Panc1 (cell line): ENCODE measurements around the gene TLDC2. TPM values are rescaled to one million over a fixed set of nuclear protein-coding genes. Genes with fewer than 3 reads are reported as not detected.
A peak's percentile ranks its signal among the peaks of the same experiment; 100 is the strongest.

Experiments
- ATAC-seq: fragments of 200-7000 bp; cut with Tn5 transposase; 2 replicates; pipeline ENCODE4 v1.9.1; 2020; ENCODE audit warnings: mild to moderate bottlenecking, moderate library complexity
- BruUV-seq: library from RNA; stranded (reverse); fragments of 400-500 nt; replicated peaks from 2 replicates; lab custom pipeline; 2021; lab: Mats Ljungman, UMichigan
- CTCF ChIA-PET: fragments of 300-600 bp; sonication (Branson Sonifier 250); formaldehyde crosslinking; loops from one replicate; lab custom pipeline; 2022; ENCODE audit warnings: antibody characterized with exemption; lab: Charles Lee
- POLR2A ChIA-PET: fragments of 300-600 bp; sonication (Branson Sonifier 250); formaldehyde crosslinking; loops from one replicate; lab custom pipeline; 2022; ENCODE audit warnings: antibody characterized with exemption; lab: Charles Lee
- DNase-seq: peaks from one replicate; pipeline ENCODE4 v3.0.0-alpha.2; 2010; ENCODE audit warnings: low read depth, low spot score
- H3K27ac ChIP-seq: 2 replicates; pipeline ENCODE4 v1.5.1; 2011; ENCODE audit warnings: mild to moderate bottlenecking, low read length, inconsistent platforms
- H3K27me3 ChIP-seq: fragments of 200-500 bp; sonication (Bioruptor generic); 2 replicates; pipeline ENCODE4 v1.6.0; 2014; ENCODE audit warnings: low read length, inconsistent platforms; ENCODE audit not compliant: control insufficient read depth, insufficient read depth
- H3K36me3 ChIP-seq: fragments of 200-500 bp; sonication (Bioruptor generic); 2 replicates; pipeline ENCODE4 v1.5.1; 2014; ENCODE audit warnings: inconsistent platforms, mild to moderate bottlenecking, low read length, moderate library complexity; ENCODE audit not compliant: control insufficient read depth, insufficient read depth
- H3K4me1 ChIP-seq: 2 replicates; pipeline ENCODE4 v1.5.1; 2011; ENCODE audit warnings: inconsistent platforms, mild to moderate bottlenecking, low read length, moderate library complexity; ENCODE audit not compliant: control insufficient read depth, insufficient read depth
- H3K4me3 ChIP-seq, 2 experiments: 2 replicates each; pipeline ENCODE4 v1.5.1; 2011 to 2012; ENCODE audit warnings: low read depth in 2 of 2, low read length in 2 of 2, mild to moderate bottlenecking in 2 of 2, inconsistent platforms in 1 of 2, moderate library complexity in 1 of 2
- H3K9me3 ChIP-seq: fragments of 200-500 bp; sonication (Bioruptor generic); 2 replicates; pipeline ENCODE4 v1.5.1; 2014; ENCODE audit warnings: low read depth, mild to moderate bottlenecking, inconsistent platforms, low read length, moderate library complexity; ENCODE audit not compliant: control insufficient read depth, insufficient read depth
- CTCF ChIP-seq: fragments of 450-650 bp; IDR thresholded peaks from 2 replicates; pipeline ENCODE4 v1.5.1; 2017; ENCODE audit warnings: mild to moderate bottlenecking
- POLR2AphosphoS5 ChIP-seq: IDR thresholded peaks from 2 replicates; pipeline ENCODE4 v1.6.1; 2012; ENCODE audit warnings: mild to moderate bottlenecking, low read depth, low read length, moderate library complexity
- REST ChIP-seq, 2 experiments: IDR thresholded peaks; 2 replicates each; pipeline ENCODE4 v1.6.1; 2011 to 2012; ENCODE audit warnings: low read depth in 2 of 2, control low read depth in 1 of 2, low read length in 1 of 2, mild to moderate bottlenecking in 1 of 2, moderate library complexity in 1 of 2; ENCODE audit not compliant: insufficient read depth in 1 of 2
- SIN3A ChIP-seq: IDR thresholded peaks from 2 replicates; pipeline ENCODE4 v1.6.1; 2012; ENCODE audit warnings: low read depth, mild to moderate bottlenecking, low read length, moderate library complexity, borderline replicate concordance; ENCODE audit not compliant: insufficient read depth
- TCF7L2 ChIP-seq: IDR thresholded peaks from 2 replicates; pipeline ENCODE4 v1.6.1; 2011; ENCODE audit warnings: mild to moderate bottlenecking, low read depth, low read length, inconsistent platforms
- in situ Hi-C: cut with HindIII; loops from 2 replicates; pipeline ENCODE4 v1.10.0; 2016; ENCODE audit warnings: low sequenced_read_pairs, low pct_unique_long_range_greater_than_20kb
- intact Hi-C: fragments of 100-400 bp; cut with micrococcal nuclease; formaldehyde crosslinking; loops from one replicate; pipeline ENCODE4 v1.10.0; 2022; ENCODE audit not compliant: unreplicated experiment
- total RNA-seq: library from RNA; stranded (reverse); gene quantifications from one replicate; pipeline ENCODE4 v1.2.1, GENCODE V29; 2021; ENCODE audit not compliant: unreplicated experiment

TLDC2 gene
- total RNA-seq, 1 experiment from 2014 or later, result not detected

- Histone ChIP-seq H3K4me3 (no peak overlapping the region), H3K36me3 (no peaks in the 10 kb centered on the region), H3K9me3 (no peaks in the 10 kb centered on the region), H3K27ac (peak overlapping the region; percentile 94; the same call in 1 of the 2 replicates), H3K27me3 (no peaks in the 10 kb centered on the region), H3K4me1 (peaks cover 50% of the 10 kb centered on the region)
- in situ Hi-C loops (no loop called here), intact Hi-C loops (no loop called here)
- POLR2A ChIA-PET, result interaction anchor here (0.6 kb wide), 1 partner anchor 65 kb away, joined by 4 read pairs; no protein-coding TSS in a partner anchor
- ATAC-seq (no peak), DNase-seq (no peak)
- TF ChIP-seq POLR2AphosphoS5 (no peak), TCF7L2 (no peak), SIN3A (no peak), REST (IDR thresholded peaks at IDR 0.05; ENCODE audit: insufficient read depth in 1 of 2, low read depth in 2 of 2, low read length in 1 of 2) (no peak), CTCF (no peak)
- CTCF ChIA-PET, result interaction anchor here (1.0 kb wide), 1 partner anchor 51 kb away, joined by 4 read pairs; no protein-coding TSS in a partner anchor
- BruUV-seq, result TSS peak; percentile 55
Measured at GRCh38 chr20:36859700-36860330, 16.1 kb upstream of the TLDC2 start.

DNA sequence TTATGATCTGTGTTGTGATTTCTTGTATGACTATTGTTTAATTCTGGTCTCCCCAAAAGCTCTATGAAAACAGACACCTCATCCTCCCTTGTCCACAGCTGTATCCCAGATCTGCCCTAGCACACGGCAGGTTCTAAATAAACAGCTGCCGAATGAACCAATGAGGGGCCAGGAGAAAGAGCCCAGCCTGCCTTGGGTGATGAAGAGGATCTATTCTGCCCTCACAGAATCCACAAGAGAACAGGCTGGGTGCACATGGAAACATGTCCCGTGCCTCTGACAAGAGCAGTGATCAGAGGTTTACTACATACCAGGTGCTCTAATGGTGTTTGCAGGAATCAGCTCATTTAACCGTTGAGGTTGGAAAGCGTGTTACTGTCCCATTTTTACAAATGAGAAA lies 15.6 kb upstream of the TLDC2 start:
- ChIA-PET CTCF (no interaction called here), POLR2A (interaction anchor here (0.6 kb wide), 1 partner anchor 65 kb away, joined by 4 read pairs; no protein-coding TSS in a partner anchor)
- no peak for TF ChIP-seq REST (IDR thresholded peaks at IDR 0.05; ENCODE audit: insufficient read depth in 1 of 2, low read depth in 2 of 2, low read length in 1 of 2)
- no peak for TF ChIP-seq CTCF
- no peak for TF ChIP-seq SIN3A
- no peak for TF ChIP-seq TCF7L2
- no peak for TF ChIP-seq POLR2AphosphoS5
- BruUV-seq, result no TSS peak
- Histone ChIP-seq H3K27ac (peak overlapping the region; percentile 94), H3K27me3 (no peaks in the 10 kb centered on the region), H3K4me1 (peaks cover 45% of the 10 kb centered on the region), H3K4me3 (no peak overlapping the region; a peak in 1 of 4 replicates), H3K9me3 (no peaks in the 10 kb centered on the region), H3K36me3 (no peaks in the 10 kb centered on the region)
- DNase-seq (no peak), ATAC-seq (no peak)
- in situ Hi-C loops (no loop called here), intact Hi-C loops (no loop called here)
